Amniotic epithelial cell (primary cell): Measurements from ENCODE around the gene SYK.
"Not testable (repeated sequence)": the region's sequence is repeated elsewhere in the genome, so short reads cannot be mapped to it uniquely, and the experiment has no call there.

Source experiments
- DNase-seq: peaks from one replicate; pipeline ENCODE4 v3.0.0-alpha.2; 2010; ENCODE audit warnings: low read depth

SYK gene

GRCh38 chr9:90801241-90801972 lies at the start of gene SYK:
TSS of gene SYK (plus strand) at chr9:90801819. CDS start at chr9:90843899, 42,080 bp downstream.
- DNase-seq, result no peak

- peak; percentile 1 for DNase-seq
These were observed 45.9 kb upstream of the SYK start for GRCh38 chr9:90755514-90756371.

GRCh38 chr9:90760577-90760976 lies 41.0 kb upstream of the SYK start:
- DNase-seq, result not testable (repeated sequence)

- no peak for DNase-seq
These were observed 34.9 kb upstream of the SYK start for GRCh38 chr9:90766731-90767130.

GRCh38 chr9:90767523-90768100 lies 34.0 kb upstream of the SYK start:
- no peak for DNase-seq

GRCh38 chr9:90770182-90770738 lies 31.4 kb upstream of the SYK start:
- no peak for DNase-seq

- no peak for DNase-seq
These were observed 30.7 kb upstream of the SYK start for GRCh38 chr9:90770927-90771326.

- DNase-seq, result no peak
These were observed 29.2 kb upstream of the SYK start for GRCh38 chr9:90772386-90772785.

GRCh38 chr9:90773617-90774016 lies 28.0 kb upstream of the SYK start:
- no peak for DNase-seq

GRCh38 chr9:90774071-90774470 lies 27.5 kb upstream of the SYK start:
- DNase-seq, result no peak

GRCh38 chr9:90774682-90775081 lies 26.9 kb upstream of the SYK start:
- no peak for DNase-seq

GRCh38 chr9:90775657-90776056 lies 26.0 kb upstream of the SYK start:
- DNase-seq, result no peak

GRCh38 chr9:90778746-90779145 lies 22.9 kb upstream of the SYK start:
- DNase-seq, result no peak

GRCh38 chr9:90783552-90783951 lies 18.1 kb upstream of the SYK start:
- DNase-seq, result no peak

- DNase-seq, result no peak
These were observed 17.7 kb upstream of the SYK start for GRCh38 chr9:90783964-90784363.

GRCh38 chr9:90787771-90788460 lies 13.7 kb upstream of the SYK start:
- no peak for DNase-seq

- not testable (repeated sequence) for DNase-seq
These were observed 13.1 kb upstream of the SYK start for GRCh38 chr9:90788527-90788926.

- DNase-seq, result no peak
These were observed 12.2 kb upstream of the SYK start for GRCh38 chr9:90789408-90789807.

- DNase-seq, result no peak
These were observed 11.8 kb upstream of the SYK start for GRCh38 chr9:90789862-90790261.

GRCh38 chr9:90793024-90793423 lies 8.6 kb upstream of the SYK start:
- not testable (repeated sequence) for DNase-seq

GRCh38 chr9:90793729-90794128 lies 7.9 kb upstream of the SYK start:
- DNase-seq, result no peak

- DNase-seq, result no peak
These were observed 6.5 kb upstream of the SYK start for GRCh38 chr9:90795084-90795483.
